B cell (primary cell): ENCODE data around the gene LGI2.

Experiments
- CTCF ChIP-seq: fragments of 200-600 bp; IDR thresholded peaks from one replicate; pipeline ENCODE4 v1.8.0; 2022; ENCODE audit warnings: antibody characterized with exemption, mild to moderate bottlenecking
- EZH2 ChIP-seq: IDR thresholded peaks from 2 replicates; pipeline ENCODE4 v1.6.1; 2012; ENCODE audit warnings: borderline replicate concordance, low read depth, mild to moderate bottlenecking, moderate library complexity, low read length; ENCODE audit not compliant: insufficient read depth, poor library complexity, severe bottlenecking

DNA sequence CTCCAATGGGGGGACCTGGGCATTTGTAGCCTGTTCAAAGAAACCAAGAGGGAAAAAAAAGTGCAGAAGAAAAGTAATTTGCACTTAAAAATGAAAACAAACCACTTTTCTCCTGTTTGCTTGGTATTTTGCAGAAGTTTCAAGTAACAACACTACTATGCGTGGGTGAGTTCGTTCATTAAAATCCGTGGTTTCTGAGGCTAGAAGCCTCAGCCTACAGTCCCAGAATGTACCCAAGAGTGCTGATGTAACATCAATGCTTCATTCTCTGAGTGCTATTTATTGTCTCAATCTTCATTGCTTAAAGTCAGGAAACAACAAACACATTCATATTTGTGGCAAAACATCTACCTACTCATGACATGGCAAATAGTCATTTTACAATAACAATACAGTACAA is 29.2 kb downstream of the LGI2 start:
- TF ChIP-seq CTCF, result no peak
- TF ChIP-seq EZH2, result no peak
